ENCODE data around the gene NGEF. TPM values are rescaled to one million over a fixed set of nuclear protein-coding genes. Genes with fewer than 3 reads are reported as not detected.

Gene NGEF
- polyA plus RNA-seq, 2 donors: 8.4 to 11.4 TPM

DNA sequence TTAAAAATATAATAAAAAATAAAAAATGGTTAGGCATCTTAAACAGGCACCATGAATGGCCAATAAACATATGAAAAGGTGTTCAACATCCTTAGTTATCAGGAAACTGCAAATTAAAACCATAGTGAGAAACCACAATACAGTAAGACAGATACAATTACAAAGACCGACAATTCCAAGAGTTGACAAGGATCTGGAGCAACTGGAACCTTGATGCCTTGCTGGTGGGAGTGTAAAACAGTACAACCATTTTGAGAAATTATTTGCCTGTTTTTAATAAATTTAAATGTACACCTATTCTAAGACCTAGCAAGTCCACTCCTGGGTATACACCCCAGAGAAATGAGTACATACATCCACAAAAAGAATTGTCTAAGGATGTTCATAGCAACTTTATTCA lies 49.1 kb downstream of the NGEF start:
- Histone ChIP-seq H3K36me3 (ENCODE audit: control insufficient read depth in 2 of 2, insufficient read depth in 2 of 2, low read length in 1 of 2) (no peaks in the 10 kb centered on the region), H3K9me3 (ENCODE audit: control insufficient read depth in 2 of 2, insufficient read depth in 1 of 2, low read depth in 1 of 2, low read length in 1 of 2) (peaks cover 2 to 5% of the 10 kb centered on the region in 2 donors), H3K4me3 (ENCODE audit: low read depth in 1 of 2, low read length in 2 of 2) (no peak overlapping the region), H3K27me3 (ENCODE audit: control insufficient read depth in 1 of 2, insufficient read depth in 2 of 2, low read length in 2 of 2) (no peaks in the 10 kb centered on the region), H3K27ac (ENCODE audit: low read depth in 2 of 2, low read length in 1 of 2) (no peak overlapping the region), H3K4me1 (ENCODE audit: control insufficient read depth in 2 of 2, insufficient read depth in 2 of 2, low read length in 1 of 2) (no peaks in the 10 kb centered on the region)
- WGBS, 2 donors: 99 to 100% methylated on average over 1 of the region's 1 CpG

DNA sequence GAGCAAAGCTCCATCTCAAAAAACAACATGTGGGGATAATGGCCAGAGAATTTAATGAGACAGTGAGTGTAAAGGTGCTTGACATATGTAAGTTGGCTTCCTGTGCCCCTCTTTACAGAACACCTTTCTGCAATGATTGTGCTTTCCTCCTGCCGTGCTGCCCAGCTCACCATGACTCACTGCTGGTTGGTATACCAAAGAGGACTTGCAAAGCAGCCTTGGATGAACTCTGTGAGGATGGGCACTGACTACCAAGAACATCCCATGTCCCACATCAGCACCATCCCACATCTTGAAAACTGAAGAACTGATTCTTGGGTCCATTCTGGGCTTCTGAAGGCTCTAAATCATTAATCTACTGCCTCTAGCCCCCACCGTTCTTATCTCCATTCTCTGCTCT lies 52.2 kb downstream of the NGEF start:
- 72 to 81% methylated on average over 2 of the region's 2 CpGs for WGBS, 2 donors
- Histone ChIP-seq H3K4me1 (ENCODE audit: control insufficient read depth in 2 of 2, insufficient read depth in 2 of 2, low read length in 1 of 2) (no peaks in the 10 kb centered on the region), H3K27me3 (ENCODE audit: control insufficient read depth in 1 of 2, insufficient read depth in 2 of 2, low read length in 2 of 2) (no peaks in the 10 kb centered on the region)

DNA sequence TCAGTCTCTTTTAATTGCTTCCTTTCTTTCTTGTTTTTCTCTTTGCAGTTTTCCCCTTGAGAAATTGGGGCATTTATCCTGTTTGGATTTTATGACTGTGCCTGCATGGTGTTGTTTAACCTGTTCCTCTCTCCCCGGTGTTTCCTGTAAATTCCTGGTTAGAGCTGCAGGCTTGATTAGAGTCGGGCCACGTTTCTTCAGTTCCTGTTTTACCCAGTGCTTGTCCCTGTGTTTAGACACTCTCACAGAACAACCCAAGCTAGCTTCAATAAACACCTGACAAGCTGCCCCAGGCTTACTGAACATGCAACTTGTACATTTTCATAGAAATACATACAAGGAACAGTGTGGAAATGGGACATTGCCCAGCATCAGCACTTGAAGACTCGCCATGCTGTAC lies 53.9 kb downstream of the NGEF start:
- H3K27ac ChIP-seq (ENCODE audit: low read depth in 2 of 2, low read length in 1 of 2): no peak overlapping the region
- WGBS, 2 donors: 77 to 84% methylated on average over 4 of the region's 4 CpGs
- no peaks in the 10 kb centered on the region for H3K36me3 ChIP-seq (ENCODE audit: control insufficient read depth in 2 of 2, insufficient read depth in 2 of 2, low read length in 1 of 2)
- no peaks in the 10 kb centered on the region for H3K27me3 ChIP-seq (ENCODE audit: control insufficient read depth in 1 of 2, insufficient read depth in 2 of 2, low read length in 2 of 2)
- H3K9me3 ChIP-seq (ENCODE audit: control insufficient read depth in 2 of 2, insufficient read depth in 1 of 2, low read depth in 1 of 2, low read length in 1 of 2): peaks cover 2% of the 10 kb centered on the region in 2 donors
- no peak overlapping the region for H3K4me3 ChIP-seq (ENCODE audit: low read depth in 1 of 2, low read length in 2 of 2)
- H3K4me1 ChIP-seq (ENCODE audit: control insufficient read depth in 2 of 2, insufficient read depth in 2 of 2, low read length in 1 of 2): no peaks in the 10 kb centered on the region

More for the DNA sequence above, 52.2 kb downstream of the NGEF start:
- H3K36me3 ChIP-seq (ENCODE audit: control insufficient read depth in 2 of 2, insufficient read depth in 2 of 2, low read length in 1 of 2): no peaks in the 10 kb centered on the region
- H3K9me3 ChIP-seq (ENCODE audit: control insufficient read depth in 2 of 2, insufficient read depth in 1 of 2, low read depth in 1 of 2, low read length in 1 of 2): peaks cover 2 to 5% of the 10 kb centered on the region in 2 donors
- H3K4me3 ChIP-seq (ENCODE audit: low read depth in 1 of 2, low read length in 2 of 2): no peak overlapping the region
- H3K27ac ChIP-seq (ENCODE audit: low read depth in 2 of 2, low read length in 1 of 2): no peak overlapping the region

DNA sequence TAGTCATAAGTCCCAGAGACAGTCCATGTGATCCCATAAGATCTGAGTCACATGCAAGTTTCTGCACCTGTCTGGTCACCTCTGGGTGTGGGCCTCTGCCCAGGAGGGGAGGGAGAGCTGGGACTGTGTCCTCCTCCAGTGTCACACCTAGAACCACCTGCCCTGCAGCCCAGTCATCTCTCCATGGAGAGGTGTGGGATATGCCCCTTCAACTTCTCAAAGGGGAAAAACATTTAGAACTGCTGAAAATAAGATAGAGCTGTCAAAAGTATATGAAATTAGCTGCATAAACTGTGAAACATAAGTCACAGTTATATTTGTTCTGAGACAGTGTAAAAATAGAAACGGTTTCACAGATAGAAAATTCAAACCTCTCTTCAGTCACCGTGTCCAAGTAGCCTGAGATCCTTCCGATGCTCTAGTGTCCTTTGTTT lies 55.4 kb downstream of the NGEF start:
- no peak overlapping the region for H3K27ac ChIP-seq (ENCODE audit: low read depth in 2 of 2, low read length in 1 of 2)
- H3K4me1 ChIP-seq (ENCODE audit: control insufficient read depth in 2 of 2, insufficient read depth in 2 of 2, low read length in 1 of 2): no peaks in the 10 kb centered on the region
- H3K36me3 ChIP-seq (ENCODE audit: control insufficient read depth in 2 of 2, insufficient read depth in 2 of 2, low read length in 1 of 2): no peaks in the 10 kb centered on the region
- H3K9me3 ChIP-seq (ENCODE audit: control insufficient read depth in 2 of 2, insufficient read depth in 1 of 2, low read depth in 1 of 2, low read length in 1 of 2): peaks cover 2% of the 10 kb centered on the region in 2 donors
- H3K4me3 ChIP-seq (ENCODE audit: low read depth in 1 of 2, low read length in 2 of 2): no peak overlapping the region
- H3K27me3 ChIP-seq (ENCODE audit: control insufficient read depth in 1 of 2, insufficient read depth in 2 of 2, low read length in 2 of 2): no peaks in the 10 kb centered on the region
- 80 to 87% methylated on average over 3 of the region's 3 CpGs for WGBS, 2 donors

DNA sequence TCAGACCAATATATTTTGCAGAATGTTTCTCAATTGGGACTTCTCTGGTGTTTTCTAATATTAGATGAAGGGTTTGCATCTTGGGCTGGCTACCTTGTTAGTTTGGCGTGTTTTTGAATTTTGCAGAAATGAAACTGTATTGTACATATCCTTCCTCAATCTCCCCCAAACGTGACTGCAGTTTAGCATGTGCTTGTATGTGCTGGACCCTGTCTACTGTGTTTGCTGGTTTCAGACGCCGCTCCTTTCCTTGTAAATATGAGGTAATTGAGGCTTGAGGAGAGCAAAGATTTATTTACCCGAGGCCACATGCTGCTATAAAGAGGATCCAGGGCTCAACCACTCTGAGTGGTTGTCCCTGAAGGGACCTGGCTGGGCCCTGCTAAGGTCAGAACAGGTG lies 57.2 kb downstream of the NGEF start:
- H3K27ac ChIP-seq (ENCODE audit: low read depth in 2 of 2, low read length in 1 of 2): no peak overlapping the region
- 62 to 67% methylated on average over 5 of the region's 5 CpGs for WGBS, 2 donors

DNA sequence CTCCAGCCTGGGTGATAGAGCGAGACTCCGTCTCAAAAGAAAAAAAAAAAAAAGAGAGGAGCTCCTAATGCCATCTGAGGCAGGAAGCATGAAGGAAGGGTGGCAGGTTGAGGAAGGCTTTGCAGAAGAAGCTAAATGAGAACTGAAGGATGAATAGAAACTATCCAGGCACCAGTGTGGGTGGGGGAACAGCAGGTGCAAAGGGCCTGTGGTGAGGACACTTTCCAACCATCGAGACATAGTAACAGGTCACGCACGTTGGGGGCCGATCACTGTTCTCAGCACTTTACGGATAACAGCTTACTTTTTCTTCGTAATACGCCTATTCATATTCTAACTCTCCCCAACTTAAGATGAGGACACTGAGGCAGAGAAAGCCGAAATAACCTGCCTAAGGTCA lies 58.4 kb downstream of the NGEF start:
- no peaks in the 10 kb centered on the region for H3K9me3 ChIP-seq (ENCODE audit: control insufficient read depth in 2 of 2, insufficient read depth in 1 of 2, low read depth in 1 of 2, low read length in 1 of 2)
- peaks cover 0 to 5% of the 10 kb centered on the region in 2 donors for H3K27me3 ChIP-seq (ENCODE audit: control insufficient read depth in 1 of 2, insufficient read depth in 2 of 2, low read length in 2 of 2)
- no peak overlapping the region for H3K4me3 ChIP-seq (ENCODE audit: low read depth in 1 of 2, low read length in 2 of 2)
- no peak overlapping the region for H3K27ac ChIP-seq (ENCODE audit: low read depth in 2 of 2, low read length in 1 of 2)
- H3K4me1 ChIP-seq (ENCODE audit: control insufficient read depth in 2 of 2, insufficient read depth in 2 of 2, low read length in 1 of 2): no peaks in the 10 kb centered on the region
- 93 to 95% methylated on average over 10 of the region's 10 CpGs for WGBS, 2 donors
- H3K36me3 ChIP-seq (ENCODE audit: control insufficient read depth in 2 of 2, insufficient read depth in 2 of 2, low read length in 1 of 2): no peaks in the 10 kb centered on the region

More for the DNA sequence above, 57.2 kb downstream of the NGEF start:
- no peaks in the 10 kb centered on the region for H3K4me1 ChIP-seq (ENCODE audit: control insufficient read depth in 2 of 2, insufficient read depth in 2 of 2, low read length in 1 of 2)
- H3K9me3 ChIP-seq (ENCODE audit: control insufficient read depth in 2 of 2, insufficient read depth in 1 of 2, low read depth in 1 of 2, low read length in 1 of 2): peaks cover 0 to 2% of the 10 kb centered on the region in 2 donors
- H3K27me3 ChIP-seq (ENCODE audit: control insufficient read depth in 1 of 2, insufficient read depth in 2 of 2, low read length in 2 of 2): peaks cover 0 to 5% of the 10 kb centered on the region in 2 donors
- no peaks in the 10 kb centered on the region for H3K36me3 ChIP-seq (ENCODE audit: control insufficient read depth in 2 of 2, insufficient read depth in 2 of 2, low read length in 1 of 2)
- no peak overlapping the region for H3K4me3 ChIP-seq (ENCODE audit: low read depth in 1 of 2, low read length in 2 of 2)

DNA sequence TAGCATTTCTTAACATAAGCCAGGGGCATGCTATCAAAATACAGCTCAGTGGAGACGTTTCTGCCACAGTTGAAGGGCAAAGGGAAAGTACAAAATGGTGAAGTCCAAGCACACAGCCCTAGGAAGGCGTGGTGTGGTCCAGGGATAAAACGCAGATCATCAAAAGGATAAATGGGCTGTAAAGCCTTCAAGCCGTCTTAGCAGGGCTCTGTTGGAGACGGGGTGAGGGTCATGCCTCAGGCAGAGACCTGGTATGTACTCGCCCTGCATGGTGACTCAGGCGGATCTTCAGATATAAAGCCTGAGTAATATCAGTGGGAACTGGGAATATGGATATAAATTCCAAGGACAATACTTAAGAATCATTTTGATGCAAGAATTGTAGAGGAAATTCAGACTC lies 61.2 kb downstream of the NGEF start:
- H3K36me3 ChIP-seq (ENCODE audit: control insufficient read depth in 2 of 2, insufficient read depth in 2 of 2, low read length in 1 of 2): no peaks in the 10 kb centered on the region
- H3K4me3 ChIP-seq (ENCODE audit: low read depth in 1 of 2, low read length in 2 of 2): no peak overlapping the region
- no peaks in the 10 kb centered on the region for H3K4me1 ChIP-seq (ENCODE audit: control insufficient read depth in 2 of 2, insufficient read depth in 2 of 2, low read length in 1 of 2)
- H3K27ac ChIP-seq (ENCODE audit: low read depth in 2 of 2, low read length in 1 of 2): no peak overlapping the region
- 47 to 61% methylated on average over 7 of the region's 7 CpGs for WGBS, 2 donors
- H3K9me3 ChIP-seq (ENCODE audit: control insufficient read depth in 2 of 2, insufficient read depth in 1 of 2, low read depth in 1 of 2, low read length in 1 of 2): no peaks in the 10 kb centered on the region
- H3K27me3 ChIP-seq (ENCODE audit: control insufficient read depth in 1 of 2, insufficient read depth in 2 of 2, low read length in 2 of 2): peaks cover 0 to 5% of the 10 kb centered on the region in 2 donors

DNA sequence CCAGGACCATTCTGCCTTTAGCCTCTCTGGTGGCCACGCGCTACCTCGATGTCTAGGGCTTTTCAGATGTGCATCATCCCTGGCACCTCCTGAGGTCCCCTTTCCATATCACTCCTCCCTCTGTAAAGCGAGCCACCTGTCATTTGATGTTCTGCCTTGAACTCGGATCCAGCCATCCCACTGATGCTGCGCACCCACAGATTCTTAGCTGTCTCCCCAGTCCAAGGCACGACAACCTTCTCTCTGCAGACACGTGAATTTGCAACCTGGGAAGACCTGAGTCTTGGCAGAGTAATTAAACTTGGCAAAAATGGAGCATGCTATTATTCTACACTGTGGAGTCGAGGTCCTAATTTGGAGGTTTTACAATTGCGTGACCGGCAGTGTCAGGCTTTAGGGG lies 61.9 kb downstream of the NGEF start:
- Histone ChIP-seq H3K36me3 (ENCODE audit: control insufficient read depth in 2 of 2, insufficient read depth in 2 of 2, low read length in 1 of 2) (no peaks in the 10 kb centered on the region), H3K27me3 (ENCODE audit: control insufficient read depth in 1 of 2, insufficient read depth in 2 of 2, low read length in 2 of 2) (peaks cover 0 to 5% of the 10 kb centered on the region in 2 donors), H3K4me3 (ENCODE audit: low read depth in 1 of 2, low read length in 2 of 2) (no peak overlapping the region), H3K9me3 (ENCODE audit: control insufficient read depth in 2 of 2, insufficient read depth in 1 of 2, low read depth in 1 of 2, low read length in 1 of 2) (no peaks in the 10 kb centered on the region), H3K4me1 (ENCODE audit: control insufficient read depth in 2 of 2, insufficient read depth in 2 of 2, low read length in 1 of 2) (no peaks in the 10 kb centered on the region), H3K27ac (ENCODE audit: low read depth in 2 of 2, low read length in 1 of 2) (no peak overlapping the region)
- 88% methylated on average over 11 of the region's 11 CpGs for WGBS, 2 donors

DNA sequence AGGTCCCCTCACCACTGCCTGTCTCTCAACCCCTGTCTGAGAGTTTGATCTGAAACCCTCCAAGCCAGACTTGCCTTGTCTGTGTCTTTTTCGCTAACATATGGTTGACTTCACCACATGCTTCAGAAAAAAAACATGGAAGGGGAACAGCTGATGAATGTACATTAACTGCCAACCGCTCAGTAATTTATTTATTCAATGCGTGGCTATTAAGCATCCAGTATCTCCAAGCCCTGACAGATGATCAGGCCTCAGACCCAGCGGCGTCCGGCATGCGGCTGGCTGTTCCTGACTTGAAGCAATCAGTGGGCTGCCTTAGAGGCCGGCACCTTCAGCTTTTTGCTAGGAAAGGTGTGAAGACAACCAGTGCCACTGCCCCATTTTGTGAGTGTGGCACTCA lies 62.3 kb downstream of the NGEF start:
- Histone ChIP-seq H3K36me3 (ENCODE audit: control insufficient read depth in 2 of 2, insufficient read depth in 2 of 2, low read length in 1 of 2) (no peaks in the 10 kb centered on the region), H3K27me3 (ENCODE audit: control insufficient read depth in 1 of 2, insufficient read depth in 2 of 2, low read length in 2 of 2) (peaks cover 0 to 5% of the 10 kb centered on the region in 2 donors), H3K27ac (ENCODE audit: low read depth in 2 of 2, low read length in 1 of 2) (no peak overlapping the region), H3K9me3 (ENCODE audit: control insufficient read depth in 2 of 2, insufficient read depth in 1 of 2, low read depth in 1 of 2, low read length in 1 of 2) (no peaks in the 10 kb centered on the region), H3K4me1 (ENCODE audit: control insufficient read depth in 2 of 2, insufficient read depth in 2 of 2, low read length in 1 of 2) (no peaks in the 10 kb centered on the region), H3K4me3 (ENCODE audit: low read depth in 1 of 2, low read length in 2 of 2) (no peak overlapping the region)
- WGBS, 2 donors: 72 to 82% methylated on average over 8 of the region's 8 CpGs

DNA sequence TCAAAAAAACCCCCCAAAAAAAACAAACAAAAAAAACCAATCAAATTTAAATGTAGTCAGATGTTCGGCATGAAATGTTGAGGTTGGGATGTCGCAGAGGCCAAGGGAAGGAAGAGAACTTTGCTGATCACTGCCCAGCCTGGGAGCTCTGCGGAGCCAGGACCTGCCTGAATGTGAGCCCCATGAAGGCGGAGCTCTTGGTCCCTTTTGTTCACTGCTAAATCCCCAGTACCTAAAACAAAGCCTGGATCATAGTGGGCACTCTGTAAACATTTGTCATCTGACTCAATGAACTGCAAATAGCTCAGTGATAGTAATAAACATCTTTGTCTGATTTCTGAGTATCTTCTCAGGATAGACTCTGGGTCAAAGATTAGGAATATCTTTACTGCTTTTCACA lies 64.0 kb downstream of the NGEF start:
- Histone ChIP-seq H3K27me3 (ENCODE audit: control insufficient read depth in 1 of 2, insufficient read depth in 2 of 2, low read length in 2 of 2) (peaks cover 0 to 5% of the 10 kb centered on the region in 2 donors), H3K4me1 (ENCODE audit: control insufficient read depth in 2 of 2, insufficient read depth in 2 of 2, low read length in 1 of 2) (no peaks in the 10 kb centered on the region), H3K4me3 (ENCODE audit: low read depth in 1 of 2, low read length in 2 of 2) (no peak overlapping the region), H3K9me3 (ENCODE audit: control insufficient read depth in 2 of 2, insufficient read depth in 1 of 2, low read depth in 1 of 2, low read length in 1 of 2) (no peaks in the 10 kb centered on the region), H3K36me3 (ENCODE audit: control insufficient read depth in 2 of 2, insufficient read depth in 2 of 2, low read length in 1 of 2) (no peaks in the 10 kb centered on the region), H3K27ac (ENCODE audit: low read depth in 2 of 2, low read length in 1 of 2) (no peak overlapping the region)
- 85 to 90% methylated on average over 4 of the region's 4 CpGs for WGBS, 2 donors
